Mammary epithelial cell (primary cell): ENCODE results near the gene MYH14.

Experiments
- EZH2 ChIP-seq: IDR thresholded peaks from 2 replicates; pipeline ENCODE4 v1.6.1; 2012; ENCODE audit warnings: low read length, inconsistent platforms, borderline replicate concordance
- TF ChIP-seq, protein P1 (sequence below), 2 donors: IDR thresholded peaks in 1 of 2; conservative IDR thresholded peaks in 1 of 2; 2 replicates each; pipeline ENCODE4 v1.5.1; 2011 to 2012; ENCODE audit warnings: inconsistent platforms in 2 of 2, low read length in 2 of 2, mild to moderate bottlenecking in 2 of 2, control low read depth in 1 of 2, low read depth in 1 of 2; ENCODE audit not compliant: insufficient read depth in 1 of 2; ENCODE audit errors: extremely low read depth in 1 of 2

DNA sequence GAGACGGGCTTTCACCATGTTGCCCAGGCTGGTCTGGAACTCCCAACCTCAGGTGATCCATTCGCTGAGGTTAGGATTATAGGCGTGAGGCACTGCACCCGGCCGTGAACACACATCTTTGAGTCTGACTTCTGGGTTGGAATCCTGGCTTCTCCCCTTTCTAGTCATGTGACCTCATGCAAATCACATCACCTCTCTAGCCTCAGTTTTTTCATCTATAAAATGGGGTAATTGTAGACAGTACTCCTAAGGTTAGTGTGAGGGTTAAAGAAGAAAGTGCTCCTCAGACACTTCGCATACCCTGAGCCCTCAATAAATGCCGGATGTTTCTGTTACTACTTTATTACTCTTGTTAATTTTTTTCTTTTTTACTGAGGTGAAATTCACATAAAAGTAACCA, 70.4 kb downstream of the MYH14 start:
- TF ChIP-seq, protein P1, sequence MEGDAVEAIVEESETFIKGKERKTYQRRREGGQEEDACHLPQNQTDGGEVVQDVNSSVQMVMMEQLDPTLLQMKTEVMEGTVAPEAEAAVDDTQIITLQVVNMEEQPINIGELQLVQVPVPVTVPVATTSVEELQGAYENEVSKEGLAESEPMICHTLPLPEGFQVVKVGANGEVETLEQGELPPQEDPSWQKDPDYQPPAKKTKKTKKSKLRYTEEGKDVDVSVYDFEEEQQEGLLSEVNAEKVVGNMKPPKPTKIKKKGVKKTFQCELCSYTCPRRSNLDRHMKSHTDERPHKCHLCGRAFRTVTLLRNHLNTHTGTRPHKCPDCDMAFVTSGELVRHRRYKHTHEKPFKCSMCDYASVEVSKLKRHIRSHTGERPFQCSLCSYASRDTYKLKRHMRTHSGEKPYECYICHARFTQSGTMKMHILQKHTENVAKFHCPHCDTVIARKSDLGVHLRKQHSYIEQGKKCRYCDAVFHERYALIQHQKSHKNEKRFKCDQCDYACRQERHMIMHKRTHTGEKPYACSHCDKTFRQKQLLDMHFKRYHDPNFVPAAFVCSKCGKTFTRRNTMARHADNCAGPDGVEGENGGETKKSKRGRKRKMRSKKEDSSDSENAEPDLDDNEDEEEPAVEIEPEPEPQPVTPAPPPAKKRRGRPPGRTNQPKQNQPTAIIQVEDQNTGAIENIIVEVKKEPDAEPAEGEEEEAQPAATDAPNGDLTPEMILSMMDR (conservative IDR thresholded peaks at IDR 0.05 in 1 of 2, IDR thresholded peaks at IDR 0.05 in 1 of 2; ENCODE audit: extremely low read depth in 1 of 2, insufficient read depth in 1 of 2, low read depth in 1 of 2, low read length in 2 of 2) = no peak
- no peak for TF ChIP-seq EZH2
